Naive thymus-derived CD8-positive, alpha-beta T cell (primary cell): ENCODE measurements around the gene ASTN2. TPM values are rescaled to one million over a fixed set of nuclear protein-coding genes. Genes with fewer than 3 reads are reported as not detected.

Source experiments
- ATAC-seq, 2 donors: fragments of 150-1000 bp; cut with Tn5 transposase in 1 of 2; sonication (Bioruptor Pico), chemical (Tn5 transposase) in 1 of 2; 1 replicate in 1 of 2; 2 replicates in 1 of 2; pipeline ENCODE4 v1.10.0; 2021; ENCODE audit warnings: mild to moderate bottlenecking in 2 of 2, moderate library complexity in 2 of 2
- POLR2A ChIA-PET: fragments of 350-600 bp; sonication (Branson Sonifier 250); formaldehyde crosslinking; loops from one replicate; lab custom pipeline; 2021; ENCODE audit warnings: antibody characterized with exemption; lab: Charles Lee
- DNase-seq, 10 donors: peaks; one replicate each; pipeline versions ENCODE4 v3.0.0 to v3.0.0-alpha.2; 2020 to 2022
- H3K27ac Mint-ChIP-seq, 10 donors: one replicate each; pipeline ENCODE4 v1.8.0; 2020 to 2022; ENCODE audit warnings: mild to moderate bottlenecking in 10 of 10, mixed read lengths in 10 of 10, moderate library complexity in 4 of 10, inconsistent platforms in 1 of 10
- H3K27me3 Mint-ChIP-seq, 5 donors: one replicate each; pipeline ENCODE4 v1.8.0; 2021 to 2022; ENCODE audit warnings: mixed read lengths in 5 of 5
- H3K36me3 Mint-ChIP-seq, 3 donors: one replicate each; pipeline ENCODE4 v1.8.0; 2020 to 2022; ENCODE audit warnings: mixed read lengths in 3 of 3, mild to moderate bottlenecking in 2 of 3, inconsistent platforms in 1 of 3
- H3K4me1 Mint-ChIP-seq, 4 donors: one replicate each; pipeline ENCODE4 v1.8.0; 2021 to 2022; ENCODE audit warnings: mixed read lengths in 4 of 4
- H3K4me3 Mint-ChIP-seq, 10 donors: one replicate each; pipeline ENCODE4 v1.8.0; 2020 to 2022; ENCODE audit warnings: mild to moderate bottlenecking in 10 of 10, mixed read lengths in 10 of 10, moderate library complexity in 6 of 10, inconsistent platforms in 1 of 10
- H3K9me3 Mint-ChIP-seq, 9 donors: one replicate each; pipeline ENCODE4 v1.8.0; 2020 to 2022; ENCODE audit warnings: mixed read lengths in 9 of 9, mild to moderate bottlenecking in 3 of 9, inconsistent platforms in 1 of 9, moderate library complexity in 1 of 9
- polyA plus RNA-seq, 3 donors: library from polyadenylated mRNA; unstranded; fragments of 300-500 nt; fragmentation: Illumina TruSeq; gene quantifications; one replicate each; pipeline ENCODE4 v1.2.3, GENCODE V29; 2021
- total RNA-seq, 8 experiments: library from RNA in 2 of 8; stranded (reverse) in 2 of 8; gene quantifications; one replicate each; pipeline ENCODE4 v1.2.3 and lab custom pipeline; 2021 to 2026

ASTN2 gene
- total and polyA plus RNA-seq, 5 experiments from 2014 or later: 1.2 to 3.8 (median 3.2) TPM

DNA sequence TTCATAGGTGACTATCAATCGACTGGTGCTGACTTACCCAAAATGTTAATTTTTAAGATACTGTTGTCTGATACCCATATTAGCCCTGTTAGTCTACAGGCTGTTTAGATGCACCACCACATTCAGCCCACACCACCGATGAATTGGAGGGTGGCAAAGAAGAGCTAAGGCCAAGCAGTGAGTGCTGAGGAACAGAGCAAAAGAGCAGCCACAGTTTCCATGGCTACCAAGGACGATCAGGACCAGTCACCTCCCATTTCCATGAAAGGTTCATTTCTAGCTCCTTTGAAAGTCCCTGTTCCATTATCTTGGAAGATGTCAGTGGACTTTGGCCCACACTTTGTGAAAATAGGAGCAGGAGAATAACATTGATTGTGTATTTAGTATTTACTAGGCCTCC is 364.9 kb downstream of the ASTN2 start:
- no peak overlapping the region for H3K27ac Mint-ChIP-seq
- H3K27me3 Mint-ChIP-seq: peaks cover 0 to 3% (median 0%) of the 10 kb centered on the region in 5 donors
- POLR2A ChIA-PET: no interaction called here
- peaks cover 0 to 4% (median 1%) of the 10 kb centered on the region in 9 donors for H3K9me3 Mint-ChIP-seq
- no peaks in the 10 kb centered on the region for H3K4me1 Mint-ChIP-seq
- DNase-seq (no peak), ATAC-seq (no peak)
- H3K36me3 Mint-ChIP-seq: no peaks in the 10 kb centered on the region
- no peak overlapping the region for H3K4me3 Mint-ChIP-seq

DNA sequence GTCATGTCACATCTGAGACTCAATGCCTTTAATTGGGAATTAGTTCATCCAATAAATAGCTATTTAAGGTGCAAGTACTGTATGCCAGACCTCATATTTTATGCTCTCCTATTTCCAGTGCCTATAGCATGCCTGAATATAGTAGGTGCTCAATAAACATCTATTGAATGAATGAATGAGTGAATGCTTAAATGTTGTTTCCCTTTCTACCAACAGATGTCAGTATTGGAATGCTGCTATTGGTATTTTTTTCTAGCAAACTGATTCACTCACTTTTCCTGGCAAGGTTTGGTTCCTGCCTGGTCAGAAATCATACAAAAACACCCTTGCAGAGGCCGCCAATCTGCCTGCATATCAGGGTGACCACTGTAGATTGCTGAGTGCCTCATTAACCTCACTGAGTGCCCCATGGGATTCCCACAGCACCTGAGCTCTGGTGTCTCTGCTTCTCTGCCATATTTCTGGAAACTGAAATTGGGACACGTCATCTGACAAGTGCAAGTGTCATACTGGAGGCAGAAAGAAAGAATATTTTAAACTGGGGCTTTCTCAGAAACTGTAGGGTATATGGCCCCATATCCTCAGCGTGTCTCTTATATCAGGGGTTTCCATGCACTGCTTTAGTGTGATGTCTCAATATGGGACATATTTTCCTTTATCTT is 368.1 kb downstream of the ASTN2 start:
- Mint-ChIP-seq H3K27me3 (peaks cover 0 to 3% (median 0%) of the 10 kb centered on the region in 5 donors), H3K9me3 (peaks cover 0 to 7% (median 1%) of the 10 kb centered on the region in 9 donors), H3K27ac (no peak overlapping the region), H3K4me3 (no peak overlapping the region), H3K36me3 (no peaks in the 10 kb centered on the region), H3K4me1 (no peaks in the 10 kb centered on the region)
- POLR2A ChIA-PET: no interaction called here
- no peak for ATAC-seq
- DNase-seq: no peak

DNA sequence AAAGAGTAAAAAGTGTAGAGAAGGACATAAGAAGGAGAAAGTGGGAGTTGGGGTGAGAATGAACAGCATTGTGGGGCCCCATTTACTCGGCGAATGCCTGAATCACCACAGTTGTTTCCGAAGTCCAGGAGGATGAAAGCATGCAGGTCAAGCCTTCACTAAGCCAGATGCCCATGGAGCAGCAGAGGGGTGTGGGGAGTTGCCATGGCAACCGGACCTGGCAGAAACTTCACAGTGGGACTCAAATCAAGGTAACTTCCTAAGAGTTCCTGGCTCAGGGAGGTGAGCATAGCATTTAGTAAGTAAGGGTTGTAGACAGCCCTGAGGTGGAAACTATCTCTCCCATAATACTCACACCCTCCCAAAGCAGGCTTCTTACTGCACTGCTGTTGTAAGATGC is 370.6 kb downstream of the ASTN2 start:
- ATAC-seq: no peak
- no peak overlapping the region for H3K4me3 Mint-ChIP-seq
- no peaks in the 10 kb centered on the region for H3K36me3 Mint-ChIP-seq
- no peak for DNase-seq
- POLR2A ChIA-PET: no interaction called here
- peaks cover 0 to 6% (median 0%) of the 10 kb centered on the region in 9 donors for H3K9me3 Mint-ChIP-seq
- no peak overlapping the region for H3K27ac Mint-ChIP-seq
- peaks cover 0 to 3% (median 0%) of the 10 kb centered on the region in 5 donors for H3K27me3 Mint-ChIP-seq
- H3K4me1 Mint-ChIP-seq: no peaks in the 10 kb centered on the region

DNA sequence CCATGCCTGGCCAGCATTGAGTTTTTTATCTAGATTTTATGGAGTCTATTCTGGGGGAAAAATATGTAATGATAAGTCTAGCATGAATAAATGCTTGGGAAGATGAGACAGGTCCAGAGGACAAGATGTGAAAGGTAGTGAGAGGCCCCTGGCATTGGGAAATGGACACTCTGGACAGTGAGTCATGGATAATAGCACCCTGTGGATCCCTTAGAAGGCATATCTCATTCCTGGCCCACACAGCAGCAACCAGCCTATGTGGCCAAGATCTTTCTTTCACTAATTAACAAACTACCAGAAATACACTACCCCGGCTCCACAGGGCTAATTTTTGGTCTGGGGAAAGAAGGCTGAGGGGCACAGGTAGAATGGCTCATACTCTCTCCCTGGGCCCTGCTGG is 371.7 kb downstream of the ASTN2 start:
- Mint-ChIP-seq H3K27ac (no peak overlapping the region), H3K4me3 (no peak overlapping the region), H3K9me3 (peaks cover 0 to 6% (median 0%) of the 10 kb centered on the region in 9 donors), H3K27me3 (peaks cover 0 to 3% (median 0%) of the 10 kb centered on the region in 5 donors), H3K4me1 (no peaks in the 10 kb centered on the region), H3K36me3 (no peaks in the 10 kb centered on the region)
- ATAC-seq: no peak
- DNase-seq: no peak
- POLR2A ChIA-PET: no interaction called here

DNA sequence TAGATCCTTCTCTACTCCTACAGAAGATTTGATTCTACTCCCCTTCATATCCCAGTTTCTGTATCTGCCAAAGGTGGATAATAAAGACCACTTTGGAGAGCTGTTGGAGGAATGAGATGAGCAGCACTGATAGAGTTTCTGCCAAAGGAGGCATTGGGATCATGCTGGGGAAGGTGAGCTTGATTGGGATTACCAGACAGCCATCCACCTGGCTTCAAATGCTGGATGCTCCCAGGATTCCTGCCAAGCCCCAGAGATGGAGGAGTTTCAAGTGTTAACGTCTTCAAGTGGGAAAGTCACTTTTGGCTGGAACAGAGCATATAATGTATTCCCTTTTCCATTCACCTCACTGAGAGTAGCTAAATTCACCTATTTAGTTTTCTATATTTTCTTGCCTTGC is 379.3 kb downstream of the ASTN2 start:
- POLR2A ChIA-PET: no interaction called here
- Mint-ChIP-seq H3K4me3 (no peak overlapping the region), H3K36me3 (no peaks in the 10 kb centered on the region), H3K27me3 (no peaks in the 10 kb centered on the region), H3K9me3 (peaks cover 0 to 12% (median 0%) of the 10 kb centered on the region in 9 donors), H3K4me1 (no peaks in the 10 kb centered on the region), H3K27ac (no peak overlapping the region)
- ATAC-seq (no peak), DNase-seq (no peak)

DNA sequence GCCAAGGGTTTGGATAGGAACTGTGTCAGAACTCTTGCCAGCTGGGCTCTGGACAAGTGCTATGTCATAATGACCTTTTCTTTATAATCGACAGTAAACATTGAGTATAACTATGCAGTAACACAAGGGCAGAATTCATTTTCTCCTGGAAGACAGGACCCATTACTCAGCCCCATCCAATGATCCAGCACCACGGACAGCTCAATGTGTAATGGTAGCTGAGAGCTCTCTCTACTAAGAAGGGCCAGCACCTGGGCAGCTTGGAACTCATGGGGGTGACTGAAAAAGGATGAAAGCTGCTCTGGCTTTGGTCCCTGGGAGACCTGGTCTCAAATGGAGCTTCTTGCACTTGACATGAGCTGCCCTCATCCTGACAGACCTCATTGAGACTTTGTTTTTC is 380.0 kb downstream of the ASTN2 start:
- no peaks in the 10 kb centered on the region for H3K4me1 Mint-ChIP-seq
- POLR2A ChIA-PET: no interaction called here
- peaks cover 0 to 12% (median 0%) of the 10 kb centered on the region in 9 donors for H3K9me3 Mint-ChIP-seq
- H3K27me3 Mint-ChIP-seq: no peaks in the 10 kb centered on the region
- DNase-seq (no peak), ATAC-seq (no peak)
- no peak overlapping the region for H3K4me3 Mint-ChIP-seq
- H3K36me3 Mint-ChIP-seq: no peaks in the 10 kb centered on the region
- no peak overlapping the region for H3K27ac Mint-ChIP-seq

DNA sequence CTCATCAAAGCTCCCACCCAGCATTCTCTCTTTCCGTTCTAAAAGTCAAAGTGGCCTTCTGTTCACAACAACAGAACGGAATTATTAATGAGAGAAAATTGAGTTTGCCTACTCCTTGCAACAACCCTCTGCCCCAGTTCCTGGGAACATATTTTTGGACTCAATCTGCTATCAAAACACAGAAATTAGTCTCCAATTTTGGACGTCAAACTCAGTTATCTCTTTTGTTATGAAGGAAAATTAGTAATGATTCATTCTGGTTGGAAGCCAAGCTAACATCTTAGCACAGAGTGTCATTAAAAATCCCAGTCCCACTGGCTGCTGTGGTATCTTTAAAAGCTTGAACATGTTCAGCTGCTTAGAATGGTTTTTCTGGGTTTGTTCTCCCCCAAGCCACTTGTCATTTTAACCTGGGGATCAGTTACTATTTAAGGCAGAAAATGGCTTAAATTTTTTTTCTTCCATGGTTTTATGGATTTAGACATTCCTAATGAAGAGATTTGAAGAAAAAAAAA is 384.5 kb downstream of the ASTN2 start:
- no peak overlapping the region for H3K27ac Mint-ChIP-seq
- ATAC-seq (no peak), DNase-seq (no peak)
- H3K4me1 Mint-ChIP-seq: no peaks in the 10 kb centered on the region
- peaks cover 0 to 18% (median 4%) of the 10 kb centered on the region in 9 donors for H3K9me3 Mint-ChIP-seq
- H3K4me3 Mint-ChIP-seq: no peak overlapping the region
- H3K27me3 Mint-ChIP-seq: peaks cover 0 to 4% (median 0%) of the 10 kb centered on the region in 5 donors
- POLR2A ChIA-PET: no interaction called here
- H3K36me3 Mint-ChIP-seq: peaks cover 0 to 4% (median 0%) of the 10 kb centered on the region in 3 donors

DNA sequence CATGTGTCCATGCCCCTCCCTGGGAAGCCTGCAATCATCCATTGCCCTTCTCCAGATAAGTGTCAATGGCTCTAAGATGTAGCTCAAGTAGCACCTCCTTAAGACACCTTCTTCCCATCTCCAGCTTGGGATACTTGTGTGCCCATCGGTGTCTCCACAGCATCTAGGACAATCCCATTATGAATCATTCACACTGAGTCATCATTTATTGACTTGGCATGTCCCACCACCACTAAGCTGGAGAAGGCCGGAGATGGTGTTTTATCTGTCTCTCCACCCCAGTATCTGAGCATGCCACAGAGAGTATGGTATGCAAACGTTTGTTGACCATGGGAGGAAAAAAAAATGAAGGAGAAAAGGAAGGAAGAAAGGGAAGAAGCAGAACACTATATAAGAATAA is 385.5 kb downstream of the ASTN2 start:
- Mint-ChIP-seq H3K36me3 (peaks cover 0 to 4% (median 0%) of the 10 kb centered on the region in 3 donors), H3K4me3 (no peak overlapping the region), H3K9me3 (peaks cover 0 to 18% (median 4%) of the 10 kb centered on the region in 9 donors), H3K27ac (no peak overlapping the region), H3K27me3 (peaks cover 0 to 4% (median 0%) of the 10 kb centered on the region in 5 donors), H3K4me1 (no peaks in the 10 kb centered on the region)
- POLR2A ChIA-PET: no interaction called here
- ATAC-seq (no peak), DNase-seq (no peak)

DNA sequence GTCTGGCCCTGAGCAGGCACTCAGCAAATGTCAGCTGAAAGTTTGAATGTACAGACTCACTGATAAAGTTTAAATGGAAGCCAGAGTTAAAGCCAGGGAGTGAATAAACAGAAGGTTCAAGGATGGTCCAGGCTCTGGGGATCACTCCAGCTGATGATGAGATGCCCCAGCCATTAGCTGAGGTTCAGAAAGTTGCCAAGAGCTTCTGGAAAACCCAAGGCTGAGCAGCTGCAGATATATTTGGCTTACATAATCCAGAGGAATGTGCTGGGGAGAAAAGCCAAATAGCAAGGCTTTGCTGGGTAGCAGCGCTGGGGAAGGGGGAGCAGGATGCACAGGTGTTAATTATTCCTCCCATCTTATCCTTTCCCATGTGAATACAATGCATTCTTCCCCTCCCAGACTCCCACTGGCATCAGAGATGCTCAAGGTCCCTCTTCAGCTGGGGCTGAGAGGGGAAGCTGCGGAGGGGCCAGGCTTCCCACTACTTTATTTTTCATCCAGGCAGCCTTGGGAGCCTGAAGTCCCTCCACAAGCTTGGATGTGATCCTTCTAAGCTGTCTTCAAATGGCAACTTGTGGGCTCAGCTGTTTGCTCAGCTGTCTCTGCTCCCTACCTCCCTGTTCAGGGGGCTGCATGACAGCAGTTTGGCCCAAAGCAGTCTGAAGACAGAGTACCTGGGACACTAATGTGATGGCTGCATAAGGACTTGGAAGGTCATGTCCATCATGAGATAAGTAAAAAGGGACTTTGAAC is 386.6 kb downstream of the ASTN2 start:
- no peak for ATAC-seq
- Mint-ChIP-seq H3K4me3 (no peak overlapping the region), H3K9me3 (peaks cover 0 to 18% (median 4%) of the 10 kb centered on the region in 9 donors), H3K27me3 (peaks cover 0 to 4% (median 0%) of the 10 kb centered on the region in 5 donors), H3K4me1 (no peaks in the 10 kb centered on the region), H3K27ac (no peak overlapping the region), H3K36me3 (peaks cover 0 to 4% (median 0%) of the 10 kb centered on the region in 3 donors)
- no peak for DNase-seq
- POLR2A ChIA-PET: no interaction called here

DNA sequence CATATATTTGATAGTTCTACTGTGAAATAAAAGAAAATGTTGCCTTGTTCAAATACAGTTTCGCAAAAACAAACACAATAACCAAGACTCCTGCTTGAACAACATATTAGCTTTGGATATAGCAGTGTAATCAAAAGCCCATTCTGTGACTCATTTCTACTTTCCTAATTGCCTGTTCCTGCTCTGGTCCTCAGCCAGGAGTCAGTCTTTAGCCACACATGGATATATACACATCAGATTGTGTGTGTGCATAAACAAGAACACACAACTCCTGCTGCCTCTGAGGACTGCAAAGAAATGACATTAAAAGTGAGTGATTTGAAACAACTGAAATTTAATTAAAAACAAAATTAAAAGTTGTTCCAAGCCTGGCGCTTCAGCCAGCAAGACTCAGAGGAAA is 393.0 kb downstream of the ASTN2 start:
- Mint-ChIP-seq H3K4me1 (no peaks in the 10 kb centered on the region), H3K27ac (no peak overlapping the region), H3K36me3 (peaks cover 0 to 4% (median 0%) of the 10 kb centered on the region in 3 donors), H3K27me3 (peaks cover 0 to 3% (median 0%) of the 10 kb centered on the region in 5 donors), H3K9me3 (peaks cover 0 to 34% (median 3%) of the 10 kb centered on the region in 9 donors), H3K4me3 (no peak overlapping the region)
- ATAC-seq (no peak), DNase-seq (no peak)
- POLR2A ChIA-PET: no interaction called here

DNA sequence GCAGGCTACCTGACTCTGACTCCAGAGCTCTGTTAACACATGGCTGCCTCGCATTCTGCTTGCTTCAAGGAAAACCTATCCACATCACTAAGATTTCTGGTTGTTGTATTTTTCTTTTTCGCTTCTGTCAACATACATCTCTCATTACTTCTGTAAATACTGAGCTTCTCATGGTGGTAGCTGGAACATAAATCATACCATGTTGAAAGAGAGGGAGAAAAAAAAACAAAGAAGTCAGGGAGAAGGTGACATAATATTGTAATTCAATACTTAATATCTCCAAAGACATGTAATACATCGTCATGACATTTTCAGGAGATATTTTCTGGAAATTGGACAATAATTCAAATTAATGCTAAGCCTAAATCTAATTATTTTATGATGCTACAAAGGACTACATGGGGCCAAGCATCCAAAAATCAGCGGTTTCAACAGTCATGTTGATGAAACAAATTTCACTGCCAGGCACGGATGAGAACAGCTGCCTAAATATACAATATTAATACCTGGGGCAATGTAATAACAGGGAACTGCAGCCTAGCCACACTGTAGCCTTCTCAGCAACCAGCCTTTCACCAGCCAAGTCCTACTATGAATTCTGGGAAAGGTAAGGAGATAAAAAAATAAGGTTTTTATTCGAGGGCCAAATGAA is 395.8 kb downstream of the ASTN2 start:
- Mint-ChIP-seq H3K27me3 (peaks cover 0 to 7% (median 0%) of the 10 kb centered on the region in 5 donors), H3K27ac (no peak overlapping the region), H3K4me3 (no peak overlapping the region), H3K4me1 (no peaks in the 10 kb centered on the region), H3K36me3 (no peaks in the 10 kb centered on the region), H3K9me3 (peaks cover 0 to 34% (median 4%) of the 10 kb centered on the region in 9 donors)
- POLR2A ChIA-PET: no interaction called here
- ATAC-seq (no peak), DNase-seq (no peak)

DNA sequence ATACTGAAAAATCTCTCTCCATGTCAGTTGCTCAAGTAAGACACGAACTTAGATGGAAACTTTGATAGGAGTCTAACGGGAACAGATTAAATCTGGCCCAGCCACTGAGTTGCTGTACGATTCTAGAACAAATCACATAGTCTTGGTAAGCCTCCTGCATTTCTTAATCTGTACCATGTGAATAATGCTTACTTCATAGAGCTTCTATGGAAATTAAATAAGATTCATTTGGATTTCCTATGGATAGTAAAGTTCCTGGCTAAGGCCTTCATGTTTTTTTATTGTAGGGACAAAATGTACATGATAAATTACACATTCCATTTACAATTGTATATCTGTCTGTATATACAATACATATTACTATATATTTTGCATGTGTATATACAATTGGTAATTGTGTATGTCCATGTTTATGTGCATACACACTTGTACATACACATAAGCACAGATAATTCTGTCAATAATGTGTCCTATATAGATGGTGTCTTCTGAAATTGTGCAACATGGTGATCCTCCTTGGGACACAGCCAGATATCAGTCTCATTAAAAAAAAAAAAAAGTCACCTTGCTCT is 397.4 kb downstream of the ASTN2 start:
- ATAC-seq (no peak), DNase-seq (no peak)
- Mint-ChIP-seq H3K4me3 (no peak overlapping the region), H3K27ac (no peak overlapping the region), H3K36me3 (no peaks in the 10 kb centered on the region), H3K9me3 (peaks cover 0 to 21% (median 4%) of the 10 kb centered on the region in 9 donors), H3K4me1 (no peaks in the 10 kb centered on the region), H3K27me3 (peaks cover 0 to 7% (median 0%) of the 10 kb centered on the region in 5 donors)
- POLR2A ChIA-PET: no interaction called here
